B cell (primary cell): ENCODE measurements around the gene ZNF181.

Source experiments
- EZH2 ChIP-seq: IDR thresholded peaks from 2 replicates; pipeline ENCODE4 v1.6.1; 2012; ENCODE audit warnings: borderline replicate concordance, low read depth, mild to moderate bottlenecking, moderate library complexity, low read length; ENCODE audit not compliant: insufficient read depth, poor library complexity, severe bottlenecking
- TF ChIP-seq, protein P1 (sequence below): fragments of 200-600 bp; IDR thresholded peaks from one replicate; pipeline ENCODE4 v1.8.0; 2022; ENCODE audit warnings: antibody characterized with exemption, mild to moderate bottlenecking

DNA sequence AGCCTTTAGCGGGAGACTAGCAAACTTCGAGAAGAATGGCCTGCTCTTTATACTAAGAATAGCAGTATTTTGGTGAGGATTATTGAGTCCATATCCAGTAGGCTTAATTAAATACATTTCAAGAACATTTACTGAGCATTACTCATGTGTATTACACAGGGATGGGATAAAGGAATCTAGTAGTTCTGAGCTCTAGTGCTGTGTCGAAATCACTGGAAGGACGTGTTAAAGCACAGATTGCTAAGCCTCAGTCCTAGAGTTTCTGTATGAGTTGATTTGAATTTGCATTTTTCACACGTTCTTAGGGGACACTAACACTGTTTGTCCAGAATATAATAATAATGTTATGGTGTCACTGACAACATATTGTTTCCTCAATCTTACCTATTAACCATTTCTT, 47.6 kb upstream of the ZNF181 start:
- no peak for TF ChIP-seq EZH2
- TF ChIP-seq, protein P1, sequence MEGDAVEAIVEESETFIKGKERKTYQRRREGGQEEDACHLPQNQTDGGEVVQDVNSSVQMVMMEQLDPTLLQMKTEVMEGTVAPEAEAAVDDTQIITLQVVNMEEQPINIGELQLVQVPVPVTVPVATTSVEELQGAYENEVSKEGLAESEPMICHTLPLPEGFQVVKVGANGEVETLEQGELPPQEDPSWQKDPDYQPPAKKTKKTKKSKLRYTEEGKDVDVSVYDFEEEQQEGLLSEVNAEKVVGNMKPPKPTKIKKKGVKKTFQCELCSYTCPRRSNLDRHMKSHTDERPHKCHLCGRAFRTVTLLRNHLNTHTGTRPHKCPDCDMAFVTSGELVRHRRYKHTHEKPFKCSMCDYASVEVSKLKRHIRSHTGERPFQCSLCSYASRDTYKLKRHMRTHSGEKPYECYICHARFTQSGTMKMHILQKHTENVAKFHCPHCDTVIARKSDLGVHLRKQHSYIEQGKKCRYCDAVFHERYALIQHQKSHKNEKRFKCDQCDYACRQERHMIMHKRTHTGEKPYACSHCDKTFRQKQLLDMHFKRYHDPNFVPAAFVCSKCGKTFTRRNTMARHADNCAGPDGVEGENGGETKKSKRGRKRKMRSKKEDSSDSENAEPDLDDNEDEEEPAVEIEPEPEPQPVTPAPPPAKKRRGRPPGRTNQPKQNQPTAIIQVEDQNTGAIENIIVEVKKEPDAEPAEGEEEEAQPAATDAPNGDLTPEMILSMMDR: no peak
